Stimulated activated CD4-positive, alpha-beta T cell treated with anti-CD3 and anti-CD28 coated beads, Interleukin-4, amount 100 ng/mL, for 24 hours (primary cell): ENCODE results near the gene C11orf91.
"Not testable (repeated sequence)": the region's sequence is repeated elsewhere in the genome, so short reads cannot be mapped to it uniquely, and the experiment has no call there.

Experiments used
- DNase-seq: peaks from one replicate; pipeline ENCODE4 v3.0.0-alpha.2; 2020

Gene C11orf91

DNA sequence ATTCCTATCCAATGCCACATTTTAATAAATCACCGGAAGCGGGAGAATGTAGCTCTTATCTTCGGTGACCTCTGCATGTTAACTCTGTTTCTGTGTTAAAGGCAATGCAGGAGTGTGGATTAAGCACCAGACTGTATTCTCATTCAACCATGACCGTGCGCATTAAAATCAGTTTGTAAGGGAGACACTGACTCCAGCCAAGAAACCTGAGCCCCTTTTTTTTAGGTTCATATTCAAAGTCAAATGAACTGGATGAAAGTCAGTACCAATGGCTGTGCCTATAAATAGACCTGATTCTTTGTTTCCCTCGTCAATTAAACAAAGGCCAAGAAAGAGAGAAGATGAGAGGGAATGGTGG lies 32.2 kb downstream of the C11orf91 start:
- no peak for DNase-seq

GRCh38 chr11:33667819-33668467 lies 32.7 kb downstream of the C11orf91 start:
- DNase-seq = no peak

DNA sequence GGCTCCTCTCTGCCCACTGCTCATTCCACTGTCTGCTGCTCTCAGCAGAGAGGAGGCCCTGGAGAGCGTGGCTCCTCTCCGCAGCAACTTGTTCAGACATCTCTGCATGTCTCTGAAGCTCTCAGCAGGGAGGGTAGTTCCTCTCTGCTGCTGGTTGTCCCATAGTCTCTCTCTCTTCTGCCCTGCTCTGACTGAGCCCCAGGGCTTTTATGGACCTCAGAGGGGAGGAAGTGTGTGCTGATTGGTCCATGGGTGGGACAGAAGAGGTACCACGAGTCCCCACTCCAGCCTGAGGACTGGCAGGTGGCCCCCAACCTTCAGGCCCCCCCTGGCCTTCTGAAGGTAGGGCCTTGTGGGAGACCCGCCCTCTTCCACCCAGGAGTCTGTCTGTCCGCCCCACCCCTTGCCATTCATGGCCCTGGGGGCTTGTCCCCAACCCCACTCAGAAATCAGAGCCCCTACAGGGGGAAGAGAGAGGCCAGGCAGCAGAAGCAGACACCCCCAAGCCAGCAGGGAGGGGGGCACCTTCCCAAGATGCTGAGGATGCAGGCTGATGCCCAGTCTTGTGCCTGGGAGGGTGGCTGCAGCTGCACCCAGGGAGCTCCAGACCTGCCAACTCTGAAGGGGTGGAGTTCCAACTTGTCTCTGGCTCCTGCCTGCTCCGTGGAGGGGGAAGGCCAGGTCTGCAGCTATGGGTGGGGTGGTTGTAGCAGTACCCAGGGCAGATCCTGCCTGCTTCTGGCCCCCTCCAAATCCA lies 35.1 kb downstream of the C11orf91 start:
- no peak for DNase-seq

DNA sequence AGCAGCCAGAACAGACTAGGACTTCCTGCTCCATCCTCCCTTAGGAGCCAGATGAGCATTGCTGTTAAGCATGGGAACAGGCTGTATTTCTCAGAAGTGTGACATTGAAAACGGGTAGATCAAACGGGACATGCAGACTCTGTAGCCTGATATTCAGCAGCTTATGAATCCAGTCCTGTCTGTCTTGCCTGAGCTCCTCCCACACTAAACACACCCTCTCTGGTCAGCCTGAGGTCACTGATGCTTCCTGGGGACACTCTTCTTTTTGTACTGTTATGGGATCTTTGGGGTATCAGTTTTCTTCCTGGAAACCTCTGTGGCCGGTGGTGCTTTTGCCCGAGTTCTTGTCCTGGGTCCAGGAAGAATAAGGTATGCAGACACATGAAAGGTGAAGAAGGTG lies 35.8 kb downstream of the C11orf91 start:
- no peak for DNase-seq

- DNase-seq = no peak
Measured at GRCh38 chr11:33664166-33664565, 36.5 kb downstream of the C11orf91 start.

GRCh38 chr11:33663121-33663520 lies 37.5 kb downstream of the C11orf91 start:
- DNase-seq = no peak

- DNase-seq = not testable (repeated sequence)
Measured at GRCh38 chr11:33661526-33661925, 39.1 kb downstream of the C11orf91 start.

DNA sequence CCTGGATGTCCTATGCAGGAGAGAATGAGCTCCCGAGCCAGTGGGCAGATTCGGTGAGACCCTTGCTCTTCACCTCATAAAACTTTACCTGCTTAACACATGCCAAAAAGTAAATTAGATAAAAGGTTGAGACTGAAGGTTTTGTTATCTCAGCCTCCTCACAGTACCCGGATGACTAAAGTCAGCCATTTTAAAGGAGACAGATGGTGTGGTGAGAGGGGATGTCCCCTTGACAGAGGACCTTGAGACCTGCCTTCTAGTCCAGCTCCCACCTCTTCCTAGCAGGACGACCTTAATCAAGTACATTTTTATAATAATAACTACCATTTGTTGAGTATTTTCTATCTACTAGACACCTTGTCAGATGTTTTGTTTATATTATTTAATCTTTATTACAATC lies 39.7 kb downstream of the C11orf91 start:
- no peak for DNase-seq

GRCh38 chr11:33659370-33660139 lies 41.1 kb downstream of the C11orf91 start:
- DNase-seq = no peak

DNA sequence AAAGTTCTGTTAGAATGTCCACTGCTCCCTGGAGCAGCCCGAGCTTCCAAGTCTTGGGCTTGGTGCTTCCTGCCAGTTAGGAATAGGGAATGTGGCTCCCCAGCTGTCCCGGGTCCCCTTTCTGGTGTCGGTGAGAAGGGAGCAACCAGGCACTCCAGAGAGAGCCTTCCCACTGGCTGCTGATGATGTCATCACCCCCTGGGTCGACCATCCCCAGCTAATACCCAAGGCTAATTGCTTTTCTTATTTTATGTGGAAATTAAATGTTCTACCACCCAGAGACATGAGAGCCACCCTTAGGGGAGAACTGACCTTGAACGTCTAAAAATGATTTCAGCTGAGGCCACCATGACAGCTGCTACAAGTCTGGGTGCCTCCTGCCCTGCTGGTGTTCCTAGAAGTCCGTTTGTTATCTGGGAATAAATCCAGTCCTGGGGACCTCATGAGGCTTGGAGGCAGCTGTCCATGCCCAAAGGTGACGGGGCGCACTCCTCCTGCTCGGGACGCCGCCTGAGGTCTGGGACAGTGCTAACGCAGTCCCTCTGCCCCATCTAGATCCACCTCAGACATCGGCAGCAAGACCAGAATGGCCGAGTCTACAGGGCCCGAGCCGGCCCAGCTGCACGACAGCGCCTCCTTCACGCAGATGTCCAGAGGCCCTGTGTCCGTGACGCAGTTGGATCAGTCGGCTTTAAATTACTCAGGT lies 42.3 kb downstream of the C11orf91 start:
- DNase-seq = no peak

GRCh38 chr11:33657757-33658156 lies 42.9 kb downstream of the C11orf91 start:
- DNase-seq = no peak

DNA sequence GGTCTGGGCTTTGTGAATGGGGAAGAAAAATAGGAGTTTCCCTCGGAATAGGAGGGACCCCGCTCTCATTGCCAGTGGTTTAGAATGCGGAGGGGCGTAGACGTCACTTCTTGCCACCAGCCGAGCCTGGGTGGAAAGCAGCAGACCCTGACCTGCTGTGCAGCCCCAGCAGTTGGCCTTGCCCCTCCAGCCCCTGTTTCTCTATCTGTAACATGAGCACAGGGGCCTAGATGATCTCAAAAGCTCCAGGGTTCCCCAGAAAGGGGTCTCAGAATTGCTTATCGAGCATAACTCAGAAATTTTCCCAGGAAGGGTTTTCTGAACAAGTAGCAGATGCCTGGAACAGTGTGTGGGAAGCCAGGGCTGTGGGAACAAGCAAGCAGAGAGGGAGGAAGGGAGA lies 43.9 kb downstream of the C11orf91 start:
- no peak for DNase-seq

GRCh38 chr11:33655842-33656600 lies 44.6 kb downstream of the C11orf91 start:
- no peak for DNase-seq

GRCh38 chr11:33654594-33654993 lies 46.0 kb downstream of the C11orf91 start:
- no peak for DNase-seq

DNA sequence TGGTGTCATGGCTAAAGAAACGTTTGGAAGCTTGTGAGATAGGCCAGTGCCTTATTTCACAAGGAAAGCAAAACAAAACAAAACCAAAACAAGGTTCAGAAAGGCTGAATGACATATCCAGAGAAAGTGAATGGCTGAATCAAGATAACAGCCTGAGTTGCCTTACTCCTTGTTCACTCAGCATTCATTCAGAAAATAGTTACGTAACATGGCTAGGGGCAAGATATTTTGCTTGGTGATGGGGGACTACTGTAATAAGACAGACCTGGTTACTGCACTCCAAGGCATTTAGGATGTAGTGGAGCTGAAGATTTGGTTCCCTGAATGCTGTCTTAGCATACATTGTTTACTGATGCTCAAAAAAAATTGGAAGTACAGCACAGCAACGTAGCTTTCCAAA lies 47.7 kb downstream of the C11orf91 start:
- no peak for DNase-seq

GRCh38 chr11:33652431-33652830 lies 48.2 kb downstream of the C11orf91 start:
- no peak for DNase-seq

DNA sequence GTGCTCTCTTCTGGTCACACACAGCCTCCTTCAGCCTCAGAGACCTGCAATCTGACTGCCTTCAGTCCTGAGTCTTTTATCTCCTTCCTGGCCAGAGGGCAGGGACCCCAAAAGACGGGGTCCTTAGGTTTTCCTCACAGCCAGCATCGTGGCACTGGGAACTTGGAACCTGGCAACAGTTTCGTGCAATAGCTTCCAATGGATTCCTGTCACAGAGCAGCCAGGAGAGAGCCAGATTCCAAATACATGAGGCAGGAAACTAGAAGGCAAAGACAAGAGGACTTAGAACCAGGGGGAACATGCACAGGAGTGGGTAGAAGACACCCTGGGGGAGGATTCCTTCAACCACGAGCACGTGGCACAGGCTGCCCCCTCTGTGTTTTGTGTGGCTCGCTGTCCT lies 48.6 kb downstream of the C11orf91 start:
- DNase-seq = no peak

DNA sequence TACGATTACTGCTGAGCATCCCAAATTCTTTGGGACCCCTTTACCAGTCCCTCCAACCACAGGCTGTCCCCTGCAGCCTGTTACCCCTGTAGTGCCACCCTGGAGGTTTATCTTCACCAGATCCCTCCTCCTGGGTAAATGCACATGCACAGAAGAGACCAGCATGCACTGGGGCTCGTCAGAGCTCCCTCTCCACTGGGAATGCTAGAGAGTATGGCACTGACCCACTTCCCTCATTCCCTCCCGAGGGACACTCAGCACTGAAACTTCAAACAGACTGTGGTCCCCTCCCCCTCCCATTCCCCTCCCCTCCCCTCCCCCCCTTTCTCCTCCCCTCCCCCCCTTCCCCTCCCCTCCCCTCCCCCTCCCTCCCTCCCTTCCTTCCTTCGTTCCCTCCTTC lies 49.1 kb downstream of the C11orf91 start:
- no peak for DNase-seq

- no peak for DNase-seq
Measured at GRCh38 chr11:33649944-33650343, 50.7 kb downstream of the C11orf91 start.
